NOMO-1 treated with DMSO at 0.1 percent for 48 hours (cell line): ENCODE measurements around the gene OR2L8.
"Not testable (repeated sequence)": the region's sequence is repeated elsewhere in the genome, so short reads cannot be mapped to it uniquely, and the experiment has no call there.

ENCODE experiments used
- DNase-seq: peaks from one replicate; lab custom pipeline; 2025; ENCODE audit not compliant: unreplicated experiment; lab: John Stamatoyannopoulos, UW

OR2L8 gene

GRCh38 chr1:247948558-247948957, at the start of gene OR2L8:
Gene OR2L8, plus strand, starts transcription at chr1:247948858. Its CDS starts 0 bp downstream, at chr1:247948858.
- DNase-seq, result no peak

GRCh38 chr1:247904122-247904521, 44.5 kb upstream of the OR2L8 start:
- no peak for DNase-seq

- DNase-seq, result no peak
Observed at GRCh38 chr1:247905181-247905580, 43.5 kb upstream of the OR2L8 start.

- DNase-seq, result no peak
Observed at GRCh38 chr1:247905910-247906503, 42.7 kb upstream of the OR2L8 start.

GRCh38 chr1:247906504-247907047, 42.1 kb upstream of the OR2L8 start:
- DNase-seq, result peak; percentile 25

- DNase-seq, result no peak
Observed at GRCh38 chr1:247908766-247909165, 39.9 kb upstream of the OR2L8 start.

GRCh38 chr1:247913786-247914185, 34.9 kb upstream of the OR2L8 start:
- DNase-seq, result no peak

GRCh38 chr1:247914941-247915662, 33.6 kb upstream of the OR2L8 start:
- DNase-seq, result no peak

GRCh38 chr1:247919952-247920351, 28.7 kb upstream of the OR2L8 start, which contains the start of gene OR2T8:
Gene OR2T8, plus strand, starts transcription at chr1:247920252. Its CDS starts 766 bp downstream, at chr1:247921018.
- no peak for DNase-seq

GRCh38 chr1:247923941-247924340, 24.7 kb upstream of the OR2L8 start:
- no peak for DNase-seq

- no peak for DNase-seq
Observed at GRCh38 chr1:247924868-247925267, 23.8 kb upstream of the OR2L8 start, which contains the start of gene OR2AJ1. Gene OR2AJ1, plus strand, starts transcription at chr1:247924889. Its CDS starts 8,880 bp downstream, at chr1:247933769.

GRCh38 chr1:247933989-247934388, 14.7 kb upstream of the OR2L8 start:
- no peak for DNase-seq

GRCh38 chr1:247935781-247936180, 12.9 kb upstream of the OR2L8 start:
- DNase-seq, result no peak

- no peak for DNase-seq
Observed at GRCh38 chr1:247936415-247936814, 12.2 kb upstream of the OR2L8 start.

- not testable (repeated sequence) for DNase-seq
Observed at GRCh38 chr1:247936965-247937734, 11.5 kb upstream of the OR2L8 start.

GRCh38 chr1:247942624-247943023, 6.0 kb upstream of the OR2L8 start:
- no peak for DNase-seq

GRCh38 chr1:247953408-247953807, 4.8 kb downstream of the OR2L8 start:
- DNase-seq, result no peak

- no peak for DNase-seq
Observed at GRCh38 chr1:247961791-247962190, 13.1 kb downstream of the OR2L8 start.

GRCh38 chr1:247962911-247963588, 14.4 kb downstream of the OR2L8 start:
- no peak for DNase-seq

GRCh38 chr1:247964933-247965332, 16.3 kb downstream of the OR2L8 start, which contains the start of gene OR2AK2:
Gene OR2AK2, plus strand, starts transcription at chr1:247965233. Its CDS starts 144 bp downstream, at chr1:247965377.
- no peak for DNase-seq
